H1 (cell line): ENCODE data around the gene TMEM150A. TPM values are rescaled to one million over a fixed set of nuclear protein-coding genes. Genes with fewer than 3 reads are reported as not detected.

Experiments used
- CTCF ChIA-PET: fragments of 300-600 bp; sonication (Branson Sonifier 250); formaldehyde crosslinking; loops from one replicate; lab custom pipeline; 2021; ENCODE audit not compliant: partially characterized antibody; lab: Charles Lee
- POLR2A ChIA-PET: fragments of 300-600 bp; sonication (Branson Sonifier 250); formaldehyde crosslinking; loops from one replicate; lab custom pipeline; 2021; ENCODE audit warnings: inconsistent platforms; ENCODE audit not compliant: partially characterized antibody; lab: Charles Lee
- DNase-seq, 2 experiments: peaks; one replicate each; pipeline versions ENCODE4 v3.0.0 to v3.0.0-alpha.2; 2010 to 2022; ENCODE audit warnings: low spot score in 2 of 2, low read depth in 1 of 2, mixed read lengths in 1 of 2
- FAIRE-seq: peaks from 2 replicates; lab custom pipeline; 2011; peaks lifted over from hg19 to GRCh38; lab: Jason Lieb, UNC
- H2AFZ ChIP-seq: 2 replicates; pipeline ENCODE4 v1.8.1; 2012; ENCODE audit warnings: low read length, inconsistent platforms
- H2AK5ac ChIP-seq: 2 replicates; pipeline ENCODE4 v1.6.1; 2013; ENCODE audit warnings: low read depth, low read length
- H2BK120ac ChIP-seq: replicated peaks from 2 replicates; pipeline ENCODE3; 2013; ENCODE audit warnings: low read depth, low read length, inconsistent platforms
- H2BK12ac ChIP-seq: 2 replicates; pipeline ENCODE4 v1.6.1; 2013; ENCODE audit warnings: low read depth, low read length
- H2BK15ac ChIP-seq: 2 replicates; pipeline ENCODE4 v1.6.1; 2013; ENCODE audit warnings: low read length
- H2BK20ac ChIP-seq: 2 replicates; pipeline ENCODE4 v1.6.1; 2013; ENCODE audit warnings: low read length
- H2BK5ac ChIP-seq: 2 replicates; pipeline ENCODE4 v1.6.1; 2013; ENCODE audit warnings: low read depth, low read length
- H3K14ac ChIP-seq: 2 replicates; pipeline ENCODE4 v1.6.1; 2013; ENCODE audit warnings: inconsistent platforms; ENCODE audit not compliant: insufficient read length
- H3K18ac ChIP-seq: 2 replicates; pipeline ENCODE4 v1.6.1; 2013; ENCODE audit warnings: low read length; ENCODE audit errors: extremely low read depth
- H3K23ac ChIP-seq: 2 replicates; pipeline ENCODE4 v1.6.1; 2013; ENCODE audit warnings: inconsistent platforms; ENCODE audit not compliant: insufficient read length
- H3K23me2 ChIP-seq: 2 replicates; pipeline ENCODE4 v1.6.1; 2013; ENCODE audit warnings: low read depth, low read length
- H3K27ac ChIP-seq: 2 replicates; pipeline ENCODE4 v1.6.1; 2011; ENCODE audit warnings: low read depth, low read length, inconsistent platforms
- H3K27me3 ChIP-seq, 4 experiments: replicated peaks in 1 of 4; 1 replicate in 1 of 4; 2 replicates in 3 of 4; pipeline versions ENCODE4 v1.6.1 to v1.8.1; 2011 to 2013; ENCODE audit warnings: low read length in 3 of 4, mild to moderate bottlenecking in 3 of 4, inconsistent platforms in 2 of 4, mixed read lengths in 2 of 4, moderate library complexity in 1 of 4; ENCODE audit not compliant: control insufficient read depth in 3 of 4, insufficient read depth in 3 of 4; ENCODE audit errors: extremely low read depth in 1 of 4
- H3K36me3 ChIP-seq, 4 experiments: 2 replicates each; pipeline versions ENCODE4 v1.6.1 to v1.8.1; 2011 to 2013; ENCODE audit warnings: mild to moderate bottlenecking in 4 of 4, low read length in 3 of 4, moderate library complexity in 2 of 4, control low read depth in 1 of 4, inconsistent platforms in 1 of 4; ENCODE audit not compliant: insufficient read depth in 4 of 4, control insufficient read depth in 2 of 4
- H3K4ac ChIP-seq: replicated peaks from 2 replicates; pipeline ENCODE3; 2013; ENCODE audit warnings: low read length, low read depth, mixed read lengths, inconsistent platforms; ENCODE audit not compliant: insufficient read length
- H3K4me1 ChIP-seq, 4 experiments: replicated peaks in 1 of 4; 1 replicate in 1 of 4; 2 replicates in 3 of 4; pipeline versions ENCODE4 v1.6.1 to v1.8.1; 2011 to 2013; ENCODE audit warnings: low read length in 3 of 4, inconsistent platforms in 2 of 4, mixed read lengths in 1 of 4; ENCODE audit not compliant: insufficient read depth in 4 of 4, control insufficient read depth in 3 of 4
- H3K4me2 ChIP-seq, 2 experiments: 2 replicates each; pipeline versions ENCODE4 v1.6.1 to v1.8.1; 2011 to 2013; ENCODE audit warnings: low read depth in 2 of 2, low read length in 2 of 2, control low read depth in 1 of 2, inconsistent platforms in 1 of 2, mild to moderate bottlenecking in 1 of 2; ENCODE audit not compliant: insufficient read depth in 1 of 2
- H3K4me3 ChIP-seq, 4 experiments: fragments of 200-600, 300-600 bp in 1 of 4; sonication (generic), shearing (Covaris generic), sonication (Bioruptor Twin) in 1 of 4; 2 replicates each; pipeline versions ENCODE4 v1.5.1 to v1.8.1; 2011 to 2016; ENCODE audit warnings: low read length in 4 of 4, low read depth in 3 of 4, control low read depth in 2 of 4, inconsistent platforms in 2 of 4, mild to moderate bottlenecking in 2 of 4, mixed read lengths in 1 of 4, moderate library complexity in 1 of 4; ENCODE audit not compliant: insufficient read depth in 2 of 4; ENCODE audit errors: extremely low read depth in 1 of 4
- H3K56ac ChIP-seq: replicated peaks from 2 replicates; pipeline ENCODE3; 2013; ENCODE audit warnings: low read depth, mild to moderate bottlenecking, mixed read lengths, low read length, inconsistent platforms; ENCODE audit not compliant: insufficient read length
- H3K79me1 ChIP-seq: 2 replicates; pipeline ENCODE4 v1.6.1; 2013; ENCODE audit warnings: low read depth, low read length, control low read depth
- H3K79me2 ChIP-seq, 2 experiments: 2 replicates each; pipeline versions ENCODE4 v1.6.1 to v1.8.1; 2012 to 2013; ENCODE audit warnings: low read length in 2 of 2, mild to moderate bottlenecking in 2 of 2, inconsistent platforms in 1 of 2; ENCODE audit not compliant: insufficient read depth in 2 of 2, control insufficient read depth in 1 of 2
- H3K9ac ChIP-seq, 4 experiments: replicated peaks in 1 of 4; 1 replicate in 1 of 4; 2 replicates in 3 of 4; pipeline versions ENCODE4 v1.6.1 to v1.8.1; 2011 to 2013; ENCODE audit warnings: low read depth in 3 of 4, low read length in 3 of 4, control low read depth in 2 of 4, mild to moderate bottlenecking in 2 of 4, moderate library complexity in 2 of 4, inconsistent platforms in 1 of 4; ENCODE audit errors: extremely low read depth in 1 of 4
- H3K9me3 ChIP-seq, 2 experiments: 2 replicates each; pipeline versions ENCODE4 v1.6.1 to v1.8.1; 2012 to 2013; ENCODE audit warnings: mild to moderate bottlenecking in 2 of 2, moderate library complexity in 2 of 2, control low read depth in 1 of 2, inconsistent platforms in 1 of 2, low read depth in 1 of 2, low read length in 1 of 2, mixed read lengths in 1 of 2; ENCODE audit not compliant: insufficient read depth in 2 of 2
- H4K20me1 ChIP-seq, 2 experiments: replicated peaks in 1 of 2; 2 replicates each; pipeline versions ENCODE3 to v1.8.1; 2011 to 2013; ENCODE audit warnings: inconsistent platforms in 2 of 2, low read length in 2 of 2, mild to moderate bottlenecking in 1 of 2; ENCODE audit not compliant: insufficient read depth in 2 of 2, control insufficient read depth in 1 of 2
- H4K5ac ChIP-seq: 2 replicates; pipeline ENCODE4 v1.6.1; 2013; ENCODE audit warnings: low read length, low read depth, mixed read lengths, inconsistent platforms; ENCODE audit not compliant: insufficient read length
- H4K8ac ChIP-seq: 2 replicates; pipeline ENCODE4 v1.8.0; 2013; ENCODE audit warnings: mild to moderate bottlenecking, moderate library complexity, low read length, inconsistent platforms; ENCODE audit not compliant: insufficient read depth; ENCODE audit errors: extremely low read depth
- H4K91ac ChIP-seq: replicated peaks from 2 replicates; pipeline ENCODE3; 2013; ENCODE audit warnings: low read length, mixed read lengths, inconsistent platforms; ENCODE audit not compliant: insufficient read length
- TEAD4 ChIP-seq: IDR thresholded peaks from 2 replicates; pipeline ENCODE4 v1.6.1; 2012; ENCODE audit warnings: low read depth, low read length, inconsistent platforms, mixed read lengths
- WGBS, 2 experiments: shearing (Covaris generic) in 1 of 2; methylation state at CpG; one replicate each; pipeline versions ENCODE4 v1.1.6 to v1.1.7; 2013 to 2015; ENCODE audit warnings: low lambda C conversion rate in 2 of 2, mixed read lengths in 2 of 2, inconsistent platforms in 1 of 2, low coverage in 1 of 2, missing lambda C conversion rate in 1 of 2; ENCODE audit not compliant: insufficient replicate concordance in 2 of 2, insufficient coverage in 1 of 2, insufficient read length in 1 of 2; ENCODE audit errors: extremely low coverage in 1 of 2, missing lambda C conversion rate in 1 of 2; 5-methylcytosine and 5-hydroxymethylcytosine counted together
- polyA plus RNA-seq, 7 experiments: library from polyadenylated mRNA; depleted of rRNA in 3 of 7; stranded (reverse) in 5 of 7; unstranded in 2 of 7; fragments of >200 nt in 5 of 7; fragments of 200-250 nt in 2 of 7; gene quantifications; 1 replicate in 5 of 7; 2 replicates in 1 of 7; 4 replicates in 1 of 7; pipeline versions ENCODE4 v1.2.1 to v1.2.3, GENCODE V29; 2011 to 2013; ENCODE audit warnings: missing spikeins in 2 of 7, mixed read lengths in 2 of 7
- total RNA-seq: library from RNA; stranded (reverse); fragmentation: NEBNext Ultra II Directional; extraction: Animal tissue kit (Norgen Biotek cat#: 25700); gene quantifications from 2 replicates; pipeline ENCODE4 v1.2.1, GENCODE V29; 2021

TMEM150A gene
- total and polyA plus RNA-seq, 2 of the 8 experiments (the other 6 are each of a cell fraction or from before 2014, with no cell fraction given): 19.8 to 29.9 TPM

- Histone ChIP-seq H3K4me1 (peaks cover 2 to 19% (median 11%) of the 10 kb centered on the region in 4 experiments), H3K4ac (no peak overlapping the region), H4K8ac (no peak overlapping the region), H2BK12ac (no peak overlapping the region), H2BK5ac (no peak overlapping the region), H3K56ac (no peak overlapping the region), H4K20me1 (no peaks in the 10 kb centered on the region), H2AK5ac (no peak overlapping the region), H3K27ac (no peak overlapping the region), H3K23ac (no peak overlapping the region), H3K14ac (no peak overlapping the region), H3K79me1 (no peaks in the 10 kb centered on the region; the same call in 1 of the 2 replicates), H2BK120ac (no peak overlapping the region), H2AFZ (no peak overlapping the region), H3K18ac (no peak overlapping the region), H3K4me2 (no peak overlapping the region), H3K9ac (no peak overlapping the region), H4K91ac (no peak overlapping the region), H4K5ac (no peak overlapping the region), H3K79me2 (no peaks in the 10 kb centered on the region), H3K27me3 (peaks cover 8 to 34% (median 21%) of the 10 kb centered on the region in 4 experiments; a peak in 6 of 7 replicates), H3K23me2 (peaks cover 7% of the 10 kb centered on the region; the same call in 1 of the 2 replicates), H3K36me3 (no peaks in the 10 kb centered on the region), H2BK20ac (no peak overlapping the region), H2BK15ac (no peak overlapping the region), H3K9me3 (no peaks in the 10 kb centered on the region), H3K4me3 (no peak overlapping the region)
- no peak for TF ChIP-seq TEAD4
- POLR2A ChIA-PET: no interaction called here
- 92% methylated on average over 1 of the region's 1 CpG; no CpG with 5 or more reads in 1 of the 2 experiments for WGBS, 2 experiments
- FAIRE-seq (no peak), DNase-seq (no peak)
- CTCF ChIA-PET: interaction anchor here (1.5 kb wide), 1 partner anchor 32 kb away, joined by 3 read pairs; no protein-coding TSS in a partner anchor
These were observed 20.0 kb downstream of the TMEM150A start for GRCh38 chr2:85582492-85582891.
